A549 (cell line): ENCODE data around the gene ZNF681. TPM values are rescaled to one million over a fixed set of nuclear protein-coding genes. Genes with fewer than 3 reads are reported as not detected.

Source experiments
- ATAC-seq, 2 experiments: fragments of 200-7000 bp in 1 of 2; fragments of >200 bp in 1 of 2; cut with Nextera tagmentation in 1 of 2; cut with Tn5 transposase in 1 of 2; 3 replicates each; pipeline versions ENCODE4 v1.8.0 to v1.9.1; 2018 to 2020; ENCODE audit warnings: mild to moderate bottlenecking in 1 of 2, moderate library complexity in 1 of 2
- CTCF ChIA-PET: fragments of 300-600 bp; sonication (Branson Sonifier 250); formaldehyde crosslinking; extraction: SDS; loops from one replicate; lab custom pipeline; 2021; ENCODE audit warnings: antibody characterized with exemption, inconsistent platforms; lab: Yijun Ruan, JAX
- POLR2A ChIA-PET: fragments of 350-600 bp; formaldehyde crosslinking; extraction: SDS; loops from one replicate; lab custom pipeline; 2021; ENCODE audit warnings: antibody characterized with exemption, inconsistent platforms; lab: Yijun Ruan, JAX
- DNase-seq, 2 experiments: peaks; one replicate each; pipeline versions ENCODE4 v3.0.0 to v3.0.0-alpha.2; 2011 to 2016; ENCODE audit warnings: low read depth in 1 of 2, low spot score in 1 of 2
- FAIRE-seq: peaks from 2 replicates; lab custom pipeline; 2011; peaks lifted over from hg19 to GRCh38; lab: Jason Lieb, UNC
- H3K27ac ChIP-seq, 2 experiments: fragments of >200 bp; sonication (Bioruptor Twin); formaldehyde crosslinking; 3 replicates each; pipeline ENCODE4 v1.5.1; 2016 to 2017
- H3K4me1 ChIP-seq: fragments of >200 bp; sonication (Bioruptor Twin); formaldehyde crosslinking; 3 replicates; pipeline ENCODE4 v1.6.1; 2016
- H3K4me2 ChIP-seq: fragments of >200 bp; sonication (Bioruptor Twin); formaldehyde crosslinking; 3 replicates; pipeline ENCODE4 v1.6.1; 2016
- H3K4me3 ChIP-seq: fragments of >200 bp; sonication (Bioruptor Twin); formaldehyde crosslinking; 3 replicates; pipeline ENCODE4 v1.5.1; 2016
- H3K9me3 ChIP-seq: fragments of >200 bp; sonication (Bioruptor Twin); formaldehyde crosslinking; 3 replicates; pipeline ENCODE4 v1.6.1; 2016
- CBX2 ChIP-seq: fragments of 200-600 bp; sonication (generic); IDR thresholded peaks from 2 replicates; pipeline ENCODE4 v1.6.1; 2016; ENCODE audit warnings: low read depth, mild to moderate bottlenecking, borderline replicate concordance
- CBX8 ChIP-seq: fragments of 200-600 bp; sonication (generic); IDR thresholded peaks from 2 replicates; pipeline ENCODE4 v1.6.1; 2016
- EHF ChIP-seq: fragments of 250-450 bp; sonication (Bioruptor Pico); IDR thresholded peaks from 2 replicates; pipeline ENCODE4 v1.5.0; 2020; ENCODE audit warnings: mild to moderate bottlenecking
- EHMT2 ChIP-seq: fragments of 200-600 bp; sonication (generic); IDR thresholded peaks from 2 replicates; pipeline ENCODE4 v1.6.1; 2016; ENCODE audit warnings: antibody characterized with exemption, low read depth, mild to moderate bottlenecking, moderate library complexity
- EP300 ChIP-seq, 2 experiments: fragments of >200 bp; sonication (Bioruptor Twin); formaldehyde crosslinking; IDR thresholded peaks; 2 replicates in 1 of 2; 3 replicates in 1 of 2; pipeline ENCODE4 v1.6.1; 2016 to 2017
- ESRRA ChIP-seq: fragments of 150-350 bp; IDR thresholded peaks from 2 replicates; pipeline ENCODE4 v1.6.1; 2014; ENCODE audit warnings: mild to moderate bottlenecking, low read length, borderline replicate concordance
- GATA3 ChIP-seq: IDR thresholded peaks from 2 replicates; pipeline ENCODE4 v1.6.1; 2012; ENCODE audit warnings: borderline replicate concordance
- HDAC2 ChIP-seq: fragments of 200-600 bp; sonication (generic); IDR thresholded peaks from 2 replicates; pipeline ENCODE4 v1.6.1; 2016
- HEYL ChIP-seq: fragments of 250-450 bp; sonication (Bioruptor Pico); IDR thresholded peaks from 2 replicates; pipeline ENCODE4 v1.8.0; 2021; ENCODE audit warnings: mild to moderate bottlenecking, moderate library complexity
- HOXA7 ChIP-seq: fragments of 250-450 bp; sonication (Bioruptor Pico); IDR thresholded peaks from 2 replicates; pipeline ENCODE4 v1.5.0; 2020; ENCODE audit warnings: mild to moderate bottlenecking, moderate library complexity
- JUN ChIP-seq, 2 experiments: fragments of >200 bp; sonication (Bioruptor Twin); formaldehyde crosslinking; IDR thresholded peaks; 2 replicates in 1 of 2; 3 replicates in 1 of 2; pipeline ENCODE4 v1.6.1; 2016 to 2017
- KDM1A ChIP-seq: fragments of 200-600 bp; sonication (generic); IDR thresholded peaks from 2 replicates; pipeline ENCODE4 v1.6.1; 2016; ENCODE audit warnings: low read depth, mild to moderate bottlenecking
- MAFK ChIP-seq: fragments of 450-650 bp; IDR thresholded peaks from 2 replicates; pipeline ENCODE4 v1.6.1; 2014; ENCODE audit not compliant: partially characterized antibody
- MYC ChIP-seq: IDR thresholded peaks from 2 replicates; pipeline ENCODE4 v1.6.1; 2012; ENCODE audit warnings: mild to moderate bottlenecking, inconsistent platforms, low read length, improper control_type of control experiment, borderline replicate concordance
- NR3C1 ChIP-seq: fragments of >200 bp; sonication (Bioruptor Twin); formaldehyde crosslinking; IDR thresholded peaks from 3 replicates; pipeline ENCODE4 v1.6.1; 2017
- POLR2A ChIP-seq: IDR thresholded peaks from 2 replicates; pipeline ENCODE4 v1.6.1; 2012; ENCODE audit warnings: mild to moderate bottlenecking, low read length
- RCOR1 ChIP-seq: fragments of 150-350 bp; IDR thresholded peaks from 2 replicates; pipeline ENCODE4 v1.6.1; 2014; ENCODE audit warnings: antibody characterized with exemption, low read length, low read depth
- RNF2 ChIP-seq: fragments of 200-600 bp; sonication (generic); IDR thresholded peaks from 2 replicates; pipeline ENCODE4 v1.6.1; 2016; ENCODE audit warnings: low read depth, mild to moderate bottlenecking, antibody characterized with exemption, moderate library complexity, borderline replicate concordance
- WGBS: methylation state at CpG from one replicate; pipeline ENCODE4 v1.1.6; 2017; ENCODE audit errors: missing lambda C conversion rate; 5-methylcytosine and 5-hydroxymethylcytosine counted together
- polyA plus RNA-seq, 4 experiments: library from polyadenylated mRNA; depleted of rRNA in 3 of 4; stranded (reverse); fragments of >200 nt; fragmentation: RNase III in 1 of 4; extraction: RNeasy Plus Mini Kit Qiagen cat#74134 plus additional on column Dnase treatment in 1 of 4; gene quantifications; 2 replicates in 3 of 4; 3 replicates in 1 of 4; pipeline ENCODE4 v1.2.3, GENCODE V29; 2011 to 2017
- TF ChIP-seq, protein P1 (sequence below): fragments of 250-450 bp; sonication (Bioruptor Pico); IDR thresholded peaks from 2 replicates; pipeline ENCODE4 v1.5.0; 2021; ENCODE audit warnings: mild to moderate bottlenecking, moderate library complexity, borderline replicate concordance
- TF ChIP-seq, protein P2 (sequence below): fragments of 200-600 bp; sonication (generic); IDR thresholded peaks from 2 replicates; pipeline ENCODE4 v1.6.1; 2016; ENCODE audit warnings: antibody characterized with exemption, mild to moderate bottlenecking, moderate library complexity

Gene ZNF681
- polyA plus RNA-seq, 2 of the 4 experiments (the other 2 are of a cell fraction): 0.01 to 0.03 TPM

DNA sequence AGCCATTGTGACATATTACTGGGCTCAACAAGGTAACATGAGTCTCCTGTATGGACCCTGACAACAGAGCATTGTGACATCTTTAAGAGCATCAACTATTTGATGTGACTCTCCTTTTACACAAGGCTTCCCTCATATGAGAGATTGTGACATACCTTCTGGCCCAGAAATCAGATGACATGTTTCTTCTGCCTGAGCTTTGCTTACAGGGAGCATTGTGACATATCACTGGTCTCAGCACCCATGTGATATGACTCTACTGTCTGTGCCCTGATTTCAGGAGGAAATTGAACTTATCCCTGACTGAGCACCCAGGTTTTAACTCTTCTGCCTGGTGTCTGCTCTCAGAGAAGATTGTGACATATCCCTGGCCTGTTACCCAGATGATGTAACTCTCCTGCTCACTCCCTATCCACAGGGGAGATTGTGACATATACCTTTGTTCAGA, 15.9 kb upstream of the ZNF681 start:
- H3K9me3 ChIP-seq: peaks cover 19% of the 10 kb centered on the region; the same call in 2 of the 3 replicates
- no peak for TF ChIP-seq JUN (IDR thresholded peaks at IDR 0.05)
- TF ChIP-seq RCOR1: no peak
- no peak for TF ChIP-seq HDAC2
- TF ChIP-seq EHMT2: no peak
- no peak for TF ChIP-seq CBX8
- no peak for TF ChIP-seq HOXA7
- TF ChIP-seq GATA3: no peak
- TF ChIP-seq NR3C1: no peak
- TF ChIP-seq KDM1A: no peak
- TF ChIP-seq, protein P1, sequence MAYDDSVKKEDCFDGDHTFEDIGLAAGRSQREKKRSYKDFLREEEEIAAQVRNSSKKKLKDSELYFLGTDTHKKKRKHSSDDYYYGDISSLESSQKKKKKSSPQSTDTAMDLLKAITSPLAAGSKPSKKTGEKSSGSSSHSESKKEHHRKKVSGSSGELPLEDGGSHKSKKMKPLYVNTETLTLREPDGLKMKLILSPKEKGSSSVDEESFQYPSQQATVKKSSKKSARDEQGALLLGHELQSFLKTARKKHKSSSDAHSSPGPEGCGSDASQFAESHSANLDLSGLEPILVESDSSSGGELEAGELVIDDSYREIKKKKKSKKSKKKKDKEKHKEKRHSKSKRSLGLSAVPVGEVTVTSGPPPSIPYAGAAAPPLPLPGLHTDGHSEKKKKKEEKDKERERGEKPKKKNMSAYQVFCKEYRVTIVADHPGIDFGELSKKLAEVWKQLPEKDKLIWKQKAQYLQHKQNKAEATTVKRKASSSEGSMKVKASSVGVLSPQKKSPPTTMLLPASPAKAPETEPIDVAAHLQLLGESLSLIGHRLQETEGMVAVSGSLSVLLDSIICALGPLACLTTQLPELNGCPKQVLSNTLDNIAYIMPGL (CRISPR knock-in tag): no peak
- TF ChIP-seq EHF (CRISPR knock-in tag): no peak
- TF ChIP-seq MAFK: no peak
- no peak for TF ChIP-seq RNF2
- no peak for FAIRE-seq
- no peak for ATAC-seq
- POLR2A ChIA-PET: no interaction called here
- H3K4me3 ChIP-seq: no peak overlapping the region
- no peak overlapping the region for H3K27ac ChIP-seq
- no peaks in the 10 kb centered on the region for H3K4me1 ChIP-seq
- DNase-seq: no peak
- CTCF ChIA-PET: no interaction called here
- H3K4me2 ChIP-seq: no peak overlapping the region

DNA sequence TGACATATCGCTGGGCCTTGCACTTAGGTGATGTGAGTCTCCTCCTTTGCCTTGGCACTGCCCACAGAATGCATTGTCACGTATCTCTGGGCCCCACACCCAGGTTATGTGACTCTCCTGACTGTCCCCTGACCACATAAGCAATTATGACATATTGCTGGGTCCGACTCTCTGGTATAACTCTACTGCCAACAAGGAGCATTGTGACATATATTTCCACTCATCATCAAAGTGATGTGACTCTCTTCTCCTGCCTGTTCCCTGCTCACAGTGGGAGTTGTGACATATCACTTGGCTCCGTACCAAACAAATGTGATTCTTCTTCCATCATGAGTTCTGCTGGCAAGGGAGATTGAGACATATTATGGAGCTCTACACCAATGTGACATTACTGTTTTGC, 15.4 kb upstream of the ZNF681 start:
- FAIRE-seq (no peak), ATAC-seq (no peak), DNase-seq (no peak)
- POLR2A ChIA-PET: no interaction called here
- WGBS: 0% methylated on average over 4 of the region's 4 CpGs
- no peak overlapping the region for H3K27ac ChIP-seq
- H3K4me3 ChIP-seq: no peak overlapping the region
- peaks cover 16% of the 10 kb centered on the region; the same call in 2 of the 3 replicates for H3K9me3 ChIP-seq
- TF ChIP-seq HEYL (no peak), KDM1A (no peak), MYC (no peak), POLR2A (no peak), MAFK (no peak), EP300 (IDR thresholded peaks at IDR 0.05) (no peak), NR3C1 (no peak)
- CTCF ChIA-PET: no interaction called here
- no peak overlapping the region for H3K4me2 ChIP-seq
- H3K4me1 ChIP-seq: no peaks in the 10 kb centered on the region

DNA sequence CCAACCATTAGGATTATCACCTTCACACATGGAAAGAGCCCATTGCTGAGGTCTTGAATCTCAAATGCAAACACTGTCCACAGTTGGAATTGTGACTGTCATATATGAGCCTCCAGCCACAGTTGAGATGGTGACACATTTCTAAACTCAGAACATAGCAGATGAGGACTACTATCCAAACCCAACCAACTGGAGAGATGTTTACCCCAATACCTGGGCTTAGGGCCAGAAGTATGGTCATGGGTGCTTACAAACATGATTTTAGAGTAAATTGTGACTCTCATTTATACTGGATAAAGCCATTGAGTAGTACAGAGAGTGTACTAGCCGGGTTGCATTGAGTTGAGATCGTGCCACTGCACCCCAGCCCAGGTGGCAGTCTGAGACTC, 14.0 kb upstream of the ZNF681 start:
- H3K4me2 ChIP-seq: no peak overlapping the region
- H3K4me1 ChIP-seq: no peaks in the 10 kb centered on the region
- FAIRE-seq (no peak), DNase-seq (no peak), ATAC-seq (no peak)
- no peak overlapping the region for H3K4me3 ChIP-seq
- no peak overlapping the region for H3K27ac ChIP-seq
- peaks cover 17% of the 10 kb centered on the region; the same call in 2 of the 3 replicates for H3K9me3 ChIP-seq
- ChIA-PET POLR2A (no interaction called here), CTCF (interaction anchor here (0.6 kb wide), 1 partner anchor 15 kb away, joined by 3 read pairs; no protein-coding TSS in a partner anchor)
- WGBS: 2% methylated on average over 2 of the region's 2 CpGs
- TF ChIP-seq ESRRA: no peak
- TF ChIP-seq, protein P1 (CRISPR knock-in tag): no peak
- TF ChIP-seq, protein P2, sequence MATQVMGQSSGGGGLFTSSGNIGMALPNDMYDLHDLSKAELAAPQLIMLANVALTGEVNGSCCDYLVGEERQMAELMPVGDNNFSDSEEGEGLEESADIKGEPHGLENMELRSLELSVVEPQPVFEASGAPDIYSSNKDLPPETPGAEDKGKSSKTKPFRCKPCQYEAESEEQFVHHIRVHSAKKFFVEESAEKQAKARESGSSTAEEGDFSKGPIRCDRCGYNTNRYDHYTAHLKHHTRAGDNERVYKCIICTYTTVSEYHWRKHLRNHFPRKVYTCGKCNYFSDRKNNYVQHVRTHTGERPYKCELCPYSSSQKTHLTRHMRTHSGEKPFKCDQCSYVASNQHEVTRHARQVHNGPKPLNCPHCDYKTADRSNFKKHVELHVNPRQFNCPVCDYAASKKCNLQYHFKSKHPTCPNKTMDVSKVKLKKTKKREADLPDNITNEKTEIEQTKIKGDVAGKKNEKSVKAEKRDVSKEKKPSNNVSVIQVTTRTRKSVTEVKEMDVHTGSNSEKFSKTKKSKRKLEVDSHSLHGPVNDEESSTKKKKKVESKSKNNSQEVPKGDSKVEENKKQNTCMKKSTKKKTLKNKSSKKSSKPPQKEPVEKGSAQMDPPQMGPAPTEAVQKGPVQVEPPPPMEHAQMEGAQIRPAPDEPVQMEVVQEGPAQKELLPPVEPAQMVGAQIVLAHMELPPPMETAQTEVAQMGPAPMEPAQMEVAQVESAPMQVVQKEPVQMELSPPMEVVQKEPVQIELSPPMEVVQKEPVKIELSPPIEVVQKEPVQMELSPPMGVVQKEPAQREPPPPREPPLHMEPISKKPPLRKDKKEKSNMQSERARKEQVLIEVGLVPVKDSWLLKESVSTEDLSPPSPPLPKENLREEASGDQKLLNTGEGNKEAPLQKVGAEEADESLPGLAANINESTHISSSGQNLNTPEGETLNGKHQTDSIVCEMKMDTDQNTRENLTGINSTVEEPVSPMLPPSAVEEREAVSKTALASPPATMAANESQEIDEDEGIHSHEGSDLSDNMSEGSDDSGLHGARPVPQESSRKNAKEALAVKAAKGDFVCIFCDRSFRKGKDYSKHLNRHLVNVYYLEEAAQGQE: no peak
- TF ChIP-seq CBX8: no peak
- no peak for TF ChIP-seq RNF2
- no peak for TF ChIP-seq CBX2
- no peak for TF ChIP-seq POLR2A
